ENCODE results near the gene PTK7. TPM values are rescaled to one million over a fixed set of nuclear protein-coding genes. Genes with fewer than 3 reads are reported as not detected.
"Not testable (repeated sequence)": the region's sequence is repeated elsewhere in the genome, so short reads cannot be mapped to it uniquely, and the experiment has no call there.

PTK7 gene
- polyA plus RNA-seq (ENCODE audit: insufficient read length), result 53.2 TPM

DNA sequence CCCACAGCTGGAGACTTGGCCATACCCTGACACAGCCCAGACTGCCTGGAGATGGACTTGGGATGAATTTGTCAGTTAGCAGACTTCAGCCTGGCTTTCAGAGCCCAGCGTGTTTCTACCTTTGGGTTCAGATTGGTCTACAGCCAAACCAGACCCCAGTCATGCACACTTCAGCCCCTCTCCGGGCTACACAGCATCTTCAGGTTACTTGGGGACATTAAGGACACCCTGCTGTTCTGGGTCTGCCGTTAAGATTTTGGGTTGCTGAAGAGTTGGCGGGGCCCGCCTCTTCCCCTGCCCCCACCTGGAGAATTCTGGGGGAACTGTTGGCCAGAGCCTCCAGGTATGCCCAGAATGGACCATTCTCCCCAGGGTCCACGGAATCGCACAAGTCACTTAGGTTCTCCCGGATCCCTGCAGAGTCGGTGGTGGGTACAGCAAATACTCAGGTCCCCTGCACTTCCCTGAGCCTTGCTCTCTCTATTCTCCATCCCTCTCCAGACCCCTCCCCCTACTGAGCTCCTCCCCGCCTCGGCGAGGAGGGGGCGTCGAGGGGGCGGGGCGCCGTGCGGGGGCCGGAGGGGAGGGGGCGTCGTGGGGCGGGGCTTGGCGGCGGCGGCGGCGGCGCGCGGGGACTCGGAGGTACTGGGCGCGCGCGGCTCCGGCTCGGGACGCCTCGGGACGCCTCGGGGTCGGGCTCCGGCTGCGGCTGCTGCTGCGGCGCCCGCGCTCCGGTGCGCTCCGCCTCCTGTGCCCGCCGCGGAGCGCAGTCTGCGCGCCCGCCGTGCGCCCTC is at the start of gene PTK7:
PTK7 (plus strand) TSS at position 645 of the 794 bp plus-strand sequence. CDS start 175 bp downstream, outside the sequence.
- DNase-seq (ENCODE audit: low read depth), result no peak

DNA sequence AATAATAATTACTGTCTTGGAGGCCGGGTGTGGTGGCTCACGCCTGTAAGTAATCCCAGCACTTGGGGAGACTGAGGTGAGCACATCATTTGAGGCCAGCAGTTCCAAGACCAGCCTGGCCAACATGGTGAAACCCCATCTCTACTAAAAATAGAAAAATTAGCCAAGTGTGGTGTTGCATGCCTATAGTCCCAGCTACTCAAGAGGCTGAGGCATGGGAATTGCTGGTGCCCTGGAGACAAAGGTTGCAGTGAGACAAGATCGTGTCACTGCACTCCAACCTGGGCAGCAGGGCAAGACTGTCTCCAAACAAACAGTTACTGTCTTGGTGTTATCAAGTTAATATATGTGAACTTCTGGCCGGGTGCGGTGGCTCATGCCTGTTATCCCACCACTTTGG is 49.7 kb upstream of the PTK7 start:
- DNase-seq (ENCODE audit: low read depth), result no peak

DNA sequence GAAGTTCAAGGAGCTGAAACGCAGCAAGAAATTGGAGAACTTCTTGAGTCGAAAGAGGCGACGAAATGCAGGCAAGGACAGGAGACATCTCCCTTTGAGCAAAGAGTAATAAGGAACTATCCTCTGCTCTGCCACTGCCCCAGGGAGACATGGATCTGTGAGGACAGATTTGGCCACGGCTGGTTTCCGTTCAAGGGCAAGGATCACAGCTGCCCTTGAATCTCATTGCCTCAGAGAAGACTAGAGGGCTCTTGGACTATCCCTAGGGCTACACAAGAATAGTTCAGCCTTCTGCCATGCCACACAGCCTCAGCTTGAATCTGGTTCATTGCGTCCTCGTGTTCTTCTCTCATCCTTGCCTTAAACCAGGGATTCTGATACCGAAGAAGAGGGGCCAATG is 47.0 kb upstream of the PTK7 start:
- DNase-seq (ENCODE audit: low read depth), result no peak

DNA sequence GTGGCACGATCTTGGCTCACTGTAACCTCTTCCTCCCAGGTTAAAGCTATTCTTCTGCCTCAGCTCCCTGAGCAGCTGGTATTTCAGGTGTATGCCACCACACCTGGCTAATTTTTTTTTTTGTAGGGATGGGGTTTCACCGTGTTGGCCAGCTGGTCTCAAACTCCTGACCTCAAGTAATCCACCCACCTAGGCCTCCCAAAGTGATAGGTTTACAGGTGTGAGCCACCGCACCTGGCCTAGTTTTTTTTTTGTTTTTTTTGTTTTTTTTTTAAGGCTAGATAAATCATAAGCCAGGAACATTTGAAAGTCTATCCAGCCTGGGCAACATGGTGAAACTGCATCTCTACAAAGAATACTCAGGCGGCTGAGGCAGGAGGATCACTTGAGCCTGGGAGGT is 43.8 kb upstream of the PTK7 start:
- DNase-seq (ENCODE audit: low read depth), result no peak

DNA sequence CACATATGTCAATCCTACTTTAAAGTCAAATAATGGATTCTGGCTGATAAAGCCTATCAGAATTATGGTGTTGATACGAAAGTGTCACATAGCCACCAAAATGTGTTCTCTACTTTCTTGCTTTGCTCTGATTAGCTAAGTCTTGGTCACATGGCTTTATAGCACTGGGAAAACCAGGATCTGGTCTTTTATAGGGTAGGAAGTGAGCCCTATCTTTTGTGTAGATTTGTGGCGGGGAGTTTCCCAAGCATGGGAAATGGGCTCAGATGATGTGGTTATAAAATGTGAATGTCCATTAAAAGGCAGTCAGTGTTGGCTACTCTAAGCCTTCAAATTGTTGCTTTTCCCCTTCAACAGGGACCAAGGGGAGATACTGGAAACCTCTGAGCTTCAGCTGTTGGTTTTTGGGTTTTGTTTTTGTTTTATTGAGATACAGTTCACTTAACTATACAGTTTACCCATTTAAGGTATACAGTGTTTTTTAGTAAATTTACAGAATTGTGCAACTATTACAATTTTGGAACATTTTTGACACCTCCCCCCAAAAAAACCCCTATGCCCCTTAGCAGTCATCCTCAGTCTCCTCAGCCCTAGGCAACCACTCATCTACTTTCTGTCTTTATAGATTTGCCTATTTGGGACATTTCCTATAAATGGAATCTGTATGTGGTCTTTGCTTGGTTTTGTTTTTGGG is 42.5 kb upstream of the PTK7 start:
- DNase-seq (ENCODE audit: low read depth), result no peak

DNA sequence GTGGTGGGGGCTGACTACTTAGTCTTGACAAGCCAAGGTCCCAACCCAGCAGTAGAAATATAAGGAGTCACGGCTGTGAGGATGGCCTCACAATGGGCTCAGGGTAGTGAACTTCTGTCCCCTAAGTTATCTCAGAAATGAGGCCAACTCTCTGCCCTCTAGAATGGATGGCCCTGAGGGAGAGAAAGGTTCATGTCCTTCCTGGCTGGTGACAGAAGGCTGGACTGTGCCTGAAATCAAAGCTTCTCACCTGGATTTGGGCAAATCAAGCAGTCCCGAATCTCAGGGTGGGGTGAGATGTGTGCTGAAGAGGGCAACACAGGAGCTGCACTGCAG is 42.0 kb upstream of the PTK7 start:
- DNase-seq (ENCODE audit: low read depth), result no peak

DNA sequence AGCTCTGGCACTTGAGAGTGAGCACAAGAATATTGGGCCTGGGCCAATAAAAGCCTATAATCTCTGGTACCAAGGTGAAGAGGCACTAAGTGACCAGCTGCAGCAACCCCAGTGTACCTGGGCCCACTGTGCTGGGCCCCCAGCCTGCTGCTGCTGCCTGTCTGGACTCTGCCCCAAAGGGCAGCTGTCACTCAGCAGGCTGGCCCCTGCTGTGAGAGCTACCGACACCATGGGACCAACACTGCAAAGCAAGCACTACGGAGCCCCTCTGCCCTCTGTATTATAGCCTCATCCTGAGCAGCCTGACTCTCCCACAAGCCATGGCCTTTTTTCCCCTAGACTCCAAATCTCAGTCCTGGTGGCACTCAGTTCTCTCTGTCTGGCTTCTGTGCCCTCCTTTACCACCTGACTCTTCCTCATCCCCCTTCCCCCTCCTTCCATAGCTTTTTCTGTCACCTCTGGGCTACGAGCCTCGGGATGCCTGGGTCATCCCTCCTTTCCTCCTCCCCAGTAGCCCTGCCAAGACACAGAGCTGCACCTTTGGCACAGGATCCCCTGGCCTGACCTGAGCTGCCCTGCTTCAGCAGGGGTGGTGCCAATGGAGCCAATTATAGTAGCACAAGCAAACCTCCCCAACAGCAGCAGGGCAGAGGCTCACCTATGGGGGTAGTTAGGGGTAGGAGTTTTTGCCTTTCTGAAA is 40.5 kb upstream of the PTK7 start:
- DNase-seq (ENCODE audit: low read depth), result no peak

DNA sequence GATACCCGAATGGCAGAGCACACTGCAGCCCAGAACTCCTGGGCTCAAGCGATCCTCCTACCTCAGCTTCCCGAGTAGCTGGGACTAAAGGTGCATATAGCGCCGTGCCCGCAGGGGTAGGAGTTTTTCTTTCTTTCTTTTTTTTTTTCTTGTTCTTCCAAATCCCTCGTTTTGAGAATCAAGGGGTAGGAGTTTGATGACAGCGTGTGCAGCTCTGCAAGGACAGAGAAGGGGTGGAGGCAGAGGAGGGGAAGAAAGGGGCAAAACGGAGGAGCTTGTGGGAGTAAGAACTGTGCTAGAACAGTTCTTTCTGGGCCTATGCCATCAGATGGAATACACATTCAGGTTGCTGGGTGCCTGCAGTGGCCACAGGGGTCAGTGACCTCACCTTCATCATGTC is 39.4 kb upstream of the PTK7 start:
- DNase-seq (ENCODE audit: low read depth), result no peak

DNA sequence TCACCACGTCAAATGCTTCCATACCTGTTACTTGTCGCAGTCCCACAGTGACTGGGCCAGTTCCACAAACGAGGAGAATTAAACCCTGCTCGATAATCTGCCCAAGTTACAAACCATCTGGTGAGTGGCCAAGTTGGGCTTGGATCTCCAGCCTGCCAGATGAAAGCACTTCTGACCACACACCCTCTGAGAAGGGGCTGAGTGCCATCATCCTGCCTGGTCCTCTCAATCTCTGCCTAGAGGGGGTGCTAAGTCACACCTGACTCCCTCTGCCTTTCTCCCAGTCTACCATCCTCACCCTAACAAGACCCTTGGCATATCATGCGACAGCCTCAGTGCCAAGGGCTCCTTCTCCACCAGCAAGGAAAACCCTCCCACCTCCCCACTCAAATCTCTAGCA is 38.9 kb upstream of the PTK7 start:
- DNase-seq (ENCODE audit: low read depth), result no peak

DNA sequence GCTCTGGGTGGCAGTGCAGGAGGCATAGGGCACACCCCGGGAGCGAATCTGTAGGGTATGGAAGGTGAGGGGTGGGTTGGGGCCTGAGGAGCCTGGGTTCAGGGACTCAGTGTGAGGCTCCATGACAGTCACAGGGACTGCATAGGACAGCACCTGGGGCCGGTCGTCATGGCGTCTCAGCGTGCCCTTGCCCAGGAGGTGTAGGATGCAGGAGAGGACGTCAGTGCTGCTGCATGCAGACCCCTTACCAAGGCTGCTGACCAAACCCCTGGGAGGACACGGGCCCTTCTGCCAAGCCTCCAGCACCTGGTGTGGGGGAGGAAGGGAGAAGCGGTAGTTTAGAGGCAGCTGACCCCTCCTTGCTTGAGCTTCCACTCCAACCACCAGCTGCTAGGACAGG is 38.4 kb upstream of the PTK7 start:
- DNase-seq (ENCODE audit: low read depth), result no peak

DNA sequence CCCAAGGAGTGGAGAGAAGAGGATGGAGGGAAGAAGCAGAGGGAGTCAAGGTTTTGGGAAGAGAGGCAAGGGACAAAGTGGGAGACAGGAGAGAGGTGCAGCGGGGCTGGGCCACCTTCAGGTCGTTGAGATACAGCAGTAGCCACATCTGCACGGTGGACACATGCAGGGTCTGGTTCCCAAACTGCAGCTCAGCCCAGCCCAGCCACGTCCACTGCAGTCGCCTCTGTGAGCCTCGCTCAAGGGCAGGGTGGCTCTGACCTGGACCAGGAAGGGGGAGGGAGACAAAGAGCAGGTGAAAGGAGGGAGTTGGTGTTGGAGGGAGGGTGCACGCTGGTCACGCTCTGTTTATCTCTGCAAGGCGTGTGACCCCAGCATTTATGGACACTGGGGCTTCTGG is 37.4 kb upstream of the PTK7 start:
- DNase-seq (ENCODE audit: low read depth), result no peak

DNA sequence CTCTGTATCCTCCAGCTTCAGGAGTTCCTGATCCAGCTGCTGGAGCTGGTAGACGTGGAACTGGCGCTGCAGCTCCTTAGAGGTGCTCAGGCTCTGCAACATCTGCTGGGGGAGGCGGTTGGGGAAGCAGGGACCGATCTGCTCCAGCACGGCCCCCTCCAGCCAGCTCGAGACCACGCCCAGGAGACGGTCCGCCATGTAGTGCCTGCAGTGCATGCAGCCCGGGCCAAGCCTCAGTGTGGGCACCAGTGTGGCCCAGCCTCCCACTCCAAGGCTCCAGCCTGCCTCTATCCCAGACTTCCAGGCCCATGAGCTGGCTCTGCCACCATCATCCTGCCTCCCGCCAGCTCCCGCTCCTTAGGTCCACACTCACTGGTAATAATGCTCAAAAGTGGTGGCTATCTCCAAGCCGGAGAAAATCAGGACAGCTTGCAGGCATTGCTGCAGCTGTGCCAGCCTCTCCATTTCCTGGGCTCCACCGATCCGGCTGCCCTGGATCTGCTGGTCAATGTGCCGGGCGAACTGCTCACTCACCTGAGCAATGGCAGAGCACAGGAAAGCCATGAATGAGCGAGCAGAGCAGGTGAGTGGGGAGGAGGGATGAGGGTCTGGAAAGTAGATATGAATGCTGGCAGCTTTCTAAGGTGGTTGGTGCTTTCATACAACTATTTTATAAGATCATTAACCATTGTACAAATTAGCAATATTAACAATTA is 35.4 kb upstream of the PTK7 start:
- DNase-seq (ENCODE audit: low read depth), result no peak

DNA sequence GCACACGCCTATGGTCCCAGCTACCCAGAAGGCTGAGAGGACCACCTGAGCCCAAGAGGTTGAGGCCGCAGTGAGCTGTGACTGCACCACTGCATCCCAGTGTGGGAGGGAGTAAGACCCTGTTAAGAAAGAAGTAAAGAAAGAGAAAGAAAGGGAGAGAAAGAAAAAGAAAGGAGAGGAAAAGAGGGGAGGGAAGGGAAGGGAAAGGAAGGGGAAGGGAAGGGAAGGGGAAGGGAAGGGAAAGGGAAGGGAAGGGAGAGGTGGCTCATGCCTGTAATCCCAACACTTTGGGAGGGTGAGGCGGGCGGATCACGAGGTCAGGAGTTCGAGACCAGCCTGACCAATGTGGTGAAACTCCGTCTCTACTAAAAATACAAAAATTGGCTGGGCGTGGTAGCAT is 34.6 kb upstream of the PTK7 start:
- not testable (repeated sequence) for DNase-seq (ENCODE audit: low read depth)

DNA sequence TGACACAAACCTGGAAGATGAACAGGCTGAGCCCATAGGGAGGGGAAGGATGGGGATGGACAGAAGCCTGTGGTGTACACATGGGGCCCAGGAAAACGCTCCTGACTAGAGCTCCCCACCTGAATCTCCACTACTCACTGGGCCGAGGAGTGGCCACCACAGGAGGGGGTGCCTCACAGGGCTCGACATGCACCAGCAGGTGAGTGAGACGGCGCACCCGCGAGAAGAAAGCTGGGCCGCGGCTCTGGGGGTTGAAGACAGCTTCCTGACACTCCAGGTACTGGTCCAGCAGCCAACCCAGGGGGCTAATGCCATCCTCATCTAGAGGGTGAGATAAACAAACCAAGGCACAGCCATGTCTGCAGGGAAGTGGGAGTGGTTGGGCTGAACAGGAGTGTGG is 32.8 kb upstream of the PTK7 start:
- DNase-seq (ENCODE audit: low read depth), result no peak

DNA sequence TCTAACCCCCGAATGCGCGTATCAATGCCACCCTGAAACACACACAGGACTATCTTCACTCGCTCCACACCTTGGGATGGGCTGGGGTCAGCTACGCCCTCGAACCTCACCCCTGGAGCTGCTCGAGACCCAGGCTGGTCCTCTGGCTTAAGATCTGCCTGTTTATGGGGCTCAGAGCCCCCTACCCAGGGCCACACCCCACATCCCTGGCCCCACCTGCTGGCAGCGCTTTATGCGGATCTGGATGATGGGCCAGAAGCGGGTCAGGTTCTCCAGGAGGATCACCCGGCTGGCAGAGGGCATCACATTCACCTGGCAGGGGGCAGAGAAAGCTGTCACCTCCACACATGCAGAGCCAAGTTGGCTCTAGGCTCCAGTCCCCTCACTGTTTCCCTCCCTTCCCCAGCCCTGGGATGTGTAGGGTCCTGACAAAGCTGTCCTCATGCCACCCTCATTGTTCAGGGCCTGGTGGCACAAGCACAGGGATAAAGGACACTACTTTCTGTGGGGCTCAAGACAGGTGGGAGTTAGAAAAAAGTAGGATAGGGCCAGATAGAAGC is 30.7 kb upstream of the PTK7 start:
- no peak for DNase-seq (ENCODE audit: low read depth)

DNA sequence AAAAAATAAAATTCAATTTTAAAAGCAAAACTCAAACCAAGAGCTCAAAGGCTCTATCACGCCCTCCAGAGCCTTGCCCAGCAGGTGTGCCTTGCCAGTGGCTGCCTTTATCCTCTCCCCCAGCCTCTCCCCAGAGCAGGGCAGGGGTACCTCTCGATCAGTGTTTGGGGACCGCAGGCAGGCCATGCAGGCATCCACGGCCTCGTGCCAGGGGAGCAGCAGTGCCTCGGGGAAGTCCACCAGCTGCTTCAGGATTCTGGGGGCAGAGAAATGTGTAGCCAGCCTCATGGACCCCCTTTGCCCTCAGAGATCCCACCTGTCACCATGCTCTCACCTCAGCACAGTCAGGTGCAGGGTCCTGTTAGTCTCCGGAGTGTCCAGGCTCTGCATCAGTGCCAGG is 28.1 kb upstream of the PTK7 start:
- DNase-seq (ENCODE audit: low read depth), result no peak

DNA sequence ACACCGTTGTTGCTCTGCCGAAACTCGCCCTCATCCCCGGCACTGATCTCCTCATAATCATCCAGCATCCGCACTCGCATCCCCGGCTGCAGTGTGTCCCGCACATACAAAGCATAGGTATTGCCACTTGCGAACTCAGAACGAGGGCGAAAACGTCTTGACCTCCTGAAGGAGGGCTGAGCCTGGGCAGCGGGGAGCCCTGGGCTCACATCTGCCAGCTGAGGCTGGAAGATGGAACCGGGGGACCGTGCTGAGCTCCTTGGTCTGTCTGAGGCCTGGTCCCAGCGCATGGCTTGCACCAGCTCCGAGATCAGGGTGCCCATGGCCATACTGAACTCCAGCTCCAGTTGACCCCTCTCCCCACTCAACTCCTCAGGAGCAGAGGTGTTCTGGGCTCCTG is 25.1 kb upstream of the PTK7 start:
- no peak for DNase-seq (ENCODE audit: low read depth)

DNA sequence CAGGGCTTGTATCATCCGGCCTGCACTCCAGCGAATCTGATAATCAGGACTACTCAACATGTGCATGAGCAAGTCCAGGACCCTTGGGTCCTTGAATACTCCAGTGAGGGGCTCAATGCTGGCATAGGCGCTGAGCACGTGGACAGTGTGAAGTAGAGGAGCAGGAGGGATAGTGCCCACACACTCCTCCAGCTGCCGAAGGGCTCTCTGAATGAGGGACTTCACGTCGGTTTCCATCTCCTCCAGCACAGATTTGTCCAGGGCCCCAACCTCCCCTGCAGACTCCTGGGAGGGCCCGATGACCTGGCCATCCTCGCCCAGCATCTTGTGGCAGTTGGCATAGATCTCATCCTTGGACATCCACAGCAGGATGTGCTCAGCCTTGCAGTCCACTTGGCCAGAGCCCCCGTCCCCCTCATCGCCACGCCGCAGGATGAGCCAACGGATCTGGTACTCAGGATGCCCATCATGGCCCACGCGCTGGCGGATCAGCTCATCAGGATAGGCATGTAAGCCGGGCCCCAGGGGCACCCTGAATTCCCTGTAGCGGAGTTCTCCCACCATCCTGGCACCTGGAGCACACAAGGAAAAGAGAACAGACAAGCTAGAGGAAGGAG is 23.8 kb upstream of the PTK7 start:
- no peak for DNase-seq (ENCODE audit: low read depth)

DNA sequence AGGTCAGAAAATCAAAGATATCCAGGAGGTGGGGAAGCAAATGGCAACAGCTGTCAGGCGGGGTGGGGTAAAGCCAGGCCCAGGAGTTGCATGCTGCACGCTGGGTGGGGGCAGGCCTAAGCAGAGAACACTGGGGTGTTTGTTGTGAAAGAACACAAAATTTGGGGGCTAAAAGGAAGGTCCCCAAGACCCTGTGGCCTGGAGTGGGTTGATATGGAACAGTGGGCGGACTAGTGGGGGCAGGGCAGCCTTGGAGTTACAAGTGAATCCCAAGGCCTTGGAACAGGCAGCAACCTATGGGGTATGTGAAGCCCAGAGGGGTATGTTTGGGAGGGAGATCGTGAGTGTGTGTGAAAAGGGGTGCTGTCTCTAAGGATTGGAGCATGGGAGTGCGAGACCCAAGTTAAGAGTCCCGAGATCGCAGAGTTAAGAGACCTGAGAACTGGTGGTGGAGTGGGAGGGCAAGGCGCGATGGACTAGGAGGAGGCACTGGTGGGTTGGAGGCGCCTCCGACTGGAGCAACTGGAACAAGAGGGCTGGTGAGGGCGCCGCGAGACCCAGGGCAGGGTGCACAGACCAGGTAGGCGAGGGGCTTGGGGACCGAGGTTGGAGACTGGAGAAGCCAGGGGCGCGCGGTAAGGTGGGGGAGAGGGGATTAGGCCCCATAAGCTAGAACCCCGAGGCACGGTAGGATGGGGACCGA is 23.1 kb upstream of the PTK7 start:
- no peak for DNase-seq (ENCODE audit: low read depth)

DNA sequence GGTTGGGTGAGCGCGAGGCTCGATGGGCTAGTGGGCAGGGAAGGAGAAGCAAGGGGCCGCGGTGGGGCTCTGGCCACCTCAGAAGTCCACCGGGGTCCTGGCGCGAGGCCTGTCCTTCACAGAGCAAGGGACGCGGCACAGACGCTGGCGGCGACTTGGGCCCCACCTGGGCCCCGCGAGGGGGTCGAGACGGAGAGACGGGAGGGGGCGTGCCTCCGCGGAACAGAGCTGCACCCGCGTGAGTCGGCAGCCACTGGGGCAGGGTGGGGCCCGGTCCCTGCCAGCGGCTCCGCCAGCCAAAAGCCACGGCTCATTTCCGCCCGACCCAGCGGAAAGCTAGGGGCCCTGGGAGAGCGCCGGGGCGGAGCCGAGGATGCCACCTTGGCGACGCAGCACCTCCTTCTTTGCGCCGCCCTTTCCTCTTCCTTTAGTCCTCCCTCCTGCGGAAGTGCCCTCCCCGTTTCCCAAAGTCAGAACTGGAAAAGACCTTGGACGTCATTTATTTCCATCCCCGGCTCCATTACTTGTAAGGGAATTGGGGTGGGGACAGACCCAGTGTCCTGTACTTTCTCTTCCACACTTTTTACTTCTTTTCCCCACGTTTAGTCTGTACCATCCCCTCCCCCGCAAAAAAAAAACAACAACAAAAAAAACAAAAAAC is 22.4 kb upstream of the PTK7 start, which contains the start of gene CUL7:
CUL7 (minus strand) TSS at position 307 of the 661 bp plus-strand sequence. CDS start 1,063 bp downstream, outside the sequence.
- peak; percentile 91 for DNase-seq (ENCODE audit: low read depth)

All from forelimb muscle (tissue), 1 donor.